Anterior cingulate cortex (tissue), 58 donors: ENCODE data around the gene MAML1.
"Not testable (repeated sequence)": the region's sequence is repeated elsewhere in the genome, so short reads cannot be mapped to it uniquely, and the experiment has no call there.

ENCODE experiments used
- DNase-seq, 58 donors: peaks; one replicate each; lab custom pipeline; 2025; lab: John Stamatoyannopoulos, UW

MAML1 gene

DNA sequence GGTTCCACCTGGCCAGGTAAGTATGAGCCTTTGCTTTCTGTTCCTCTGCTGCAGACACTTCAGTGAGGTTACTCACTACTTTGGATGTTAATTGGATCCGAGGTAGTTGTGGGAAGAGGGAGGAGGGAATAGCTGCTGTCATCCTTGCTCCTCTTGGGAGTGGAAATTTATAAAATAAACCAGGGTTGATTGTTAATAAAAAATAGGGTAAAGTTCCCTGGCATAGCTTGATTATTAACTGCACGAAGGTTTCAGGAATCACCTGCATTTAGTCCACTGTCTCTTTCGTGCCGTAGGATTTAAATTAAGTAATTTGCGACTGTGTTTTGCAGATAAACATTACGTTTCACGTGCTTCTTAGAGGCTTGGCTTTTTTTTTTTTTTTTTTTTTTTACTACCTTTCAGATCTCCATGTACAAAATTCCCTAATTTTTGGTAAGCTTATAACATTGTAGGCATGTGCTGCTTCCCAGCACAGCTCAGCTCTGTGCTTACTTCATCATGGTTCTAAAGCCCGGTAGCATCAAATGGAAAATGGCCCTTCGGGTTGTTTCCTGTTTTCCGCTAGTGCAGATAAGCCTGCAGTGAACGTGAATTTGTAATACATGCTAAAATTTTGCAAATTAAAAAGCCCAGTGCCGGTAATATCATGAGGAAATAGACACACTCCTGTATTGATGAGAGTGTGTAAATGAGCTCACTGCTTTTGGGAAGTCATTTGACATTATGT lies 34.3 kb downstream of the MAML1 start:
- DNase-seq, result no peak

DNA sequence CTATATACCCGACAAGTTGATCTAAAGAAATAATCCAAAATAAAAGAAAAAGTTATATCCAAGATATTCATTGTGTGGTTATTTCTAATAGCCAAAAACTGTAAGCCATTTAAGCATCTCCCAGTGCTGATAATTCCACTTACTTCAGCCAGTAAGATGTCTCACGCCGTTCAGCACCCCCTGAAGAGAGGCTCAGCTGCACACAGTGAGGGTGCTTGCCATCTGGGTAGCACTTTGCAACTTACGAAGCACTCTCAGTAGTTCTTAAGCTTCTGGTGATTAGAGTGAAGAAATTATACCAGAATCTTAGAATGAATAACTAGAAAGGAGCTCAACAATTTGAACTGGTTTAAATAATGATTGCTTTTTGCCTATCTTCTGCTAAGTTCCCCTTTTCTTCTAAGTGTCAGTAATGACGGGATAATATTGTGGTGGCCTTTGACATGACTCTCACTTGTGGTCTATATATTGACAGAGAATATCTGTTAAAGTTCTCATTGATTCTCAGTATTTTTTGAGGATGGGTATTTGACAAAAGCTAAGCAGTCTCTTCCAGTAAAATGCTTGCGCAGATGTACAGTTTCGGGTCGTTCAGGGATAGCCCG lies 35.0 kb downstream of the MAML1 start:
- no peak for DNase-seq

DNA sequence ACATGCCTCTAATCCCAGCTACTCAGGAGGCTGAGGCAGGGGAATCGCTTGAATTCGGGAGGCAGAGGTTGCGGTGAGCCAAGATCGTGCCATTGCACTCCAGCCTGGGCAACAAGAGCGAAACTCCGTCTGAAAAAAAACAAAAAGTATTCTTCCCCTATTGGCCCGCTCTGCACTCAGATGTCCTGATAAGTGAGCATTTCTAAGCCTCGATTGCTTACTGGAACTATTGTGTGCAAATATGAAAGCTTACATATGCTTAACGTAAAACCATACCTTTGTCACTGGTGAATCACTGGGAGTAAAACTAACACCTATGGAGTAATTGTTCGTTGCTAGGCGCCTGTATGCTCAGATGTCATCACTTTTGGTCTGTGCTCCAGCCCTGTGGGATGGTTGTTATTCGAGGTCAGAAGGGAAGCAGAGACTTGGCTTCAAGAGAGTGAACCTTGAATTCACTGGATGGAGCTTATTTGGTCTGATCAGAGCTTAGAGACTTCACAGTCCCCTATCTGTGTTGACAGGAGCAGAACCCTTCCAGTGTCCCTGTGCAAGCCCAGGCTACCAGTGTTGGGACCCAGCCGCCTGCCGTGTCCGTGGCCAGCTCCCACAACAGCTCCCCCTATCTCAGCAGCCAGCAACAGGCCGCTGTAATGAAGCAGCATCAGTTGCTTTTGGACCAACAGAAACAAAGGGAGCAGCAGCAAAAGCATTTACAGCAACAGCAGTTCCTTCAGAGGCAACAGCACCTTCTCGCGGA lies 35.9 kb downstream of the MAML1 start:
- DNase-seq, result no peak

DNA sequence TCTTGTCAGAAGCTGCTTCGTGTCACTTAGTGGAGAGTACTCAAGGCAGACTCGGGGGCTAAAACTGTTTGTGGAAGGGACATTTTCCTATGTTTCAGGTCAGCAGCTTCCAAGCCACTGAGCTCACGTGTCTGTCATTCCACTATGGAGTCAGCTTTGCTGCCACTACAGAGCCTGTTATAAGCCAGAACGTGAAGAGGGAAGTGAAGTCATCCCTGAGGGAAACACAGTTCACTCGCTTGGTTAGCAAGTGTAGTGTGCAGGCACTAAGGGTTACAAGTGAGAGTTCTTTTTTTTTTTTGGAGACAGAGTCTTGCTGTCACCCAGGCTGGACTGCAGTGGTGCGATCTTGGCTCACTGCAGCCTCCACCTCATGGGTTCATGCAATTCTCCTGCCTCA lies 36.6 kb downstream of the MAML1 start:
- no peak for DNase-seq

DNA sequence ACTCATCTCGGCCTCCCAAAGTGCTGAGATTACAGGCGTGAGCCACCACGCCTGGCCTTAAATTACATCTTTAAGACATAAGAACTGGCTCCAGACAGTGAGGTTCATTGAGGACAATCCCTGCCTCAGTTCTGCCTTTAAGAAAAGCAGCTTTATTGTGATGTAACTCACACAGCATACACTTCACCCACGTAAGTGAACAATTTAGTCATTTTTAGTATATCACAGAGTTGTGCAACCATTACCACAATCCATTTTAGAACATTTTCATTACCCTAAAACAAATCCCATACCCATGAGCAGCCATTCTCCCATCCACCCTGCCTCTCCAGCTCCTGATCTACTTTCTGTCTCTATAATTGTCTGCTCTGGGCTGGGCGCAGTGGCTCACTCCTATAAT lies 37.2 kb downstream of the MAML1 start:
- DNase-seq, result no peak

DNA sequence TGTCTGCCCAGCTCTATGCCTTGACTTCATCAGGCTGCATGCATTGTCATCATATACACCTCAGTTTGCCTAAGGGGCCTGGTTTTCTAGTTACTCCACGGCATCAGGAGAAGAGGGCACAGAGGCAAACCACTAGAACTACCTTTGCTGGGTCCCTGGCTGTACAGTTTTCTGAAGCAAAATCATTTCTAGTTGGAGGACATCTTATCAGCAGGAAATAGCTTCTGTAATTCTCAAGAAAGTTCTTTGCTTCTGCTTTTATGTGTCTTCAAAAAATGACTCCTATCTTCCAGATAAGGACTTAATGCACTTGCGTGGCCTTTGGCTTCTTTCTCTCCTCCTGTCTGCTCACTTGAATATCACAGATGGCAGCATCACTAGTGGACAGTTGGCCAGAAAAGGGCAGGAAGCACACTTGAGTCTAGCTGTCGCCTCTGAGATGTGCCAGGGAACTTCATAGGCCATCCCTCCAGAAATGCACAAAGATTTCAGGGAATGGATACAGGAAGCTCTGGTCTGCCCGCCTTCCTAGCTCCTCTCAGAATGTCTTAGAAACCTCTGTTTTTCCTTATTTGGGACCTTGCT lies 38.8 kb downstream of the MAML1 start:
- DNase-seq, result no peak

DNA sequence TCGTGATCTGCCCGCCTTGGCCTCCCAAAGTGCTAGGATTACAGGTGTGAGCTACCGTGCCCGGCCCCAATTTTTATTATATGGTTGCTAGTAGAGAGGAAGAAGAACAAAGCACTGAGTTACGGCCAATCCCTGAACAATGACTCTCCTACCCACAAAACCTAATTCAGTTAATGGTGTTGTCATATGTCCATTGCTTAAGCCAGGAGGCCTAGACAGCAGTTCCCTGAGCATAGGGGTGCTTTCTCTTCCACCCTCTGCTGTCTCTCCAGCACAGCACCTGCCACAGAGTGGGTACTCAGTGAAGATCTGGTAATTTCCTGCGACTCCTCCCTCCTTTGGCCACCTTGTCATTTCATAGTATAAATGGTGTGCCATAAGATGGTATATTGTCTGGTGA lies 39.7 kb downstream of the MAML1 start:
- no peak for DNase-seq

DNA sequence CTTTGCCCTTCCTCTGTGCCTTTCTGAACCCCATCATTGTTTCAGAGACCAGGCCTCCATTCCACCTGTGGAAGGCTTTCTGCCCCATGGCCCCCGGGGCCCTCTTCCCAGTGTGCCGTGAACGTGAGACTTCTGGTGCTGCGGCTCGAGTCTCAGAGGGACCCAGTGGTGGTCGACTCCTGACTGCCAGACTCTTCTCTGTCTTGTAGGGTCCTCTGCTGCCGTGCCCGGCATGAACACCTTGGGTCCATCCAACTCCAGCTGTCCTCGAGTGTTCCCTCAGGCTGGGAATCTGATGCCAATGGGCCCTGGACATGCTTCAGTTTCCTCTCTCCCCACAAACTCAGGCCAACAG lies 41.0 kb downstream of the MAML1 start:
- no peak for DNase-seq

DNA sequence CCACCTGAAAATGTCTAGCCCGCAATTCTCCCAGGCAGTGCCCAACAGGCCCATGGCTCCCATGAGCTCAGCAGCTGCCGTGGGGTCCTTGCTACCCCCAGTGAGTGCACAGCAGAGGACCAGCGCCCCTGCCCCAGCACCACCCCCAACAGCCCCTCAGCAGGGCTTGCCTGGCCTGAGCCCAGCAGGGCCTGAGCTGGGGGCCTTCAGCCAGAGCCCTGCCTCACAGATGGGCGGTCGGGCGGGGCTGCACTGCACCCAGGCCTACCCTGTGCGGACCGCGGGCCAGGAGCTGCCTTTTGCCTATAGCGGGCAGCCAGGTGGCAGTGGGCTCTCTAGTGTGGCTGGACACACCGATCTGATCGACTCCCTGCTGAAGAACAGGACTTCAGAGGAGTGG lies 41.8 kb downstream of the MAML1 start:
- DNase-seq, result no peak

DNA sequence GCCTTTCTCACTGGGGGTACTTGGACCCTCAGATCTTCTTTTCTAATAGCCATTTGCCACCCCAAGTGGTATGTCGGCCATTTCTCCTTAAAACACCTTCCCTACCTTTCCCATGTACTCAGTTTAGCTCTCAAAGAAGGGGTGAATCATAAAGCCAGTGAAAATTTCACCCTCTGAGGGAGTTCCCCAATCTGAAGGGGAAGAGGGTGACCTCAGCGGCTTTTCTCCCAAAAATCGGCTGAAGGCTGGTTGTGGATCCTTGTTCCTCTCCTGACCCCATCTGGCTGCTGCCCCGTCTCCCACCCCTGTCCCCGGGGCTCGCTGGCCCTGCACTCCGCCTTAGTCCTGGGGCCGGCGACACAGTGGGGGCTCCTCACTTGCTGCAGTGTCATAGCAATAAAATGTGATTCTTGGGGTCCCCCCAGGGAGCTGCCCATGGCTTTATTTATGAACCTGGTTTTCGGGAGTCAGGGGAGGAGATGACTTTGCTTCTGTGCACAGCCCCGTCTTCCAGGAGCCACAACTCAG lies 43.9 kb downstream of the MAML1 start:
- DNase-seq, result no peak

DNA sequence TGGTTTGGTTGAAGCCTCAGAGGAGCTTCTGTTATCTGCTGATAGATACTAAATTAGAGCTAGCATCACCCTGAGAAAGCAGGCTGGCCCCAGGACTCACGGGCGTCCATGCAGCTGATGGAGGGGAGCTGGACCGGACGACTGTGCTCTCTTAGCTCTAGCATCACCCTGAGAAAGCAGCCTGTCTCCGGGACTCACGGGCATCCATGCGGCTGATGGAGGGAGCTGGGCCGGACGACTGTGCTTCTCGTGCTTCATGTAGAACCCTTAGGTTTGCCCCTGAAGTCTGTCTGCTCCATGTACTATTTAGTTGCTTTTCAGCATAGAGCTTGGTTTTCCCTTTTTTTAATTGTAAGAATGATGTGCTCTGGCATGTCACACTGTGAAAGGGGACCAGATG lies 44.8 kb downstream of the MAML1 start:
- DNase-seq, result no peak

DNA sequence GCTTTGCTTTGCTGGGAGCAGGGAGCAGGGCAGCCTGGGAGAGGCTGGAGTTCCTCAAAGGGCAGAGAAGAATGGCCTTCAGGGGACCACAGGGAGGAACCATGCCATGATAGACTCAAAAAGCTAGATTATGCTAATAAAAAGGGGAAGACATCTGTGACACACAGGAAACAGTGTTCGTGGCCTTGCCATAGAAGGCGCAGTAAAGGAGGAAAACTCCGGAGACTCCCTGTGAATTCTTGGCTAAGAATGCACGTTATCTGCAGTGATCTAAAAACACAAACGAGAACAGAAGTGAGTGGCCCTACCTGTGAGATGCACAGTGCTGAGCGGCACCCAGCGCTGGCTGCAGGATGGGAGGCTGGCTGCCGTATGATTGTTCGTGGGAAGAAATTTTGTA lies 45.3 kb downstream of the MAML1 start:
- no peak for DNase-seq

DNA sequence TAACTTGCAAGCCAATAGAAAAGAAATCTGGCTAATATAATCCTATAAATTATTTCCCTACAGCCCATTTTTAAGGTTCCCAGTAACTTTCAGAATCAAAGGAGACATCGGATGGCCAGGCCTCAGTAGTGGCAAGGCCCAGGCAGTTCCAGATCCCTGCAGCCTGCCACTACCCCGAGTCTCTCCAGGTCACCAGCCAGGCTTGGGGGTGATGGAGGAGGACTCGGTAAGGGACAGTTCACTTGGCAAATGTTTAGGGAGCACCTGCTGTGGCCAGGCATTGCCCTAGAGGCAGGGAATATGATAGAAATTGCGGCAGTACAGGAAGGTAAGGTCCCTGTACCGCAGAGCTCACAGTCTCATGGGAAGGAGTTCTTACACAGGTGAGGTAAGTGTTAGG lies 46.0 kb downstream of the MAML1 start:
- DNase-seq, result no peak

DNA sequence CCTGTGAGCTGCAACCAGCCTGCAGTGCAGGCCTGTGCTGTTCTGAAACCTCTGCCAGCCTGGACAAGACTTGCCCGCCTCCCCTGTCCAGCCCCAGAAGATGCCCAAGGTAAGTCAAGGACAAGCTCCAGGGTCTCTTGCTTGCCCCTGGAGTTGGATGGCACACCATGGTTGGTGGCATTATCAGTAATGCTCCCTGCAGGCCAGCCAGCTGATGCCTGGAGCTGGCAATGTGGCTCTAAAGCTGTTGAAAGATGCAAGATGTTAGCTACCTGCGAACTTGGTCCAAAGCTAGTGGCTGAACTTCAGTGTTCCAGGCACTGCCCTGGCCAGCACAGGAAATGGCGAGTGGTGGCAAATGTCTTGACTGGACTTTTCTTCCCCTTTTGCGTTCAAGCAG lies 47.2 kb downstream of the MAML1 start:
- DNase-seq, result no peak

DNA sequence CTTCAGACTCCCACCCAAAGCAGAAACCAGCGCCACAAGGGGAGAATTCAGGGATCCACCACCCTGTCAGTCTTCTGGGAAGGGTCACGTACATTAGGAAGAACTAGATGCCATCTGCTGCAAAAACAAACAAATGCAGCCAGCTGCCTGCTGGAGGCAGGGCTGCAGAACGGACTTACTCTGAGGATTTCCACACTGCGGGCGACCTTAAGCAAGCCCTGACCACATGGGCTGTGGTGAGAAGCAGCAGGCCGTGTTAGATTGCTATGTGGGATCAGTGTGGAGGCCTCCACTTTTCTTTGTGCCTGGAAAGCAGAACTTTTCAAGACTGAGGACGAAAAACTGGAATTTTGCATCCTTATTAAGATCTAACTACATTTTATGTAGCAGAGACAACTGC lies 47.7 kb downstream of the MAML1 start:
- DNase-seq, result no peak

DNA sequence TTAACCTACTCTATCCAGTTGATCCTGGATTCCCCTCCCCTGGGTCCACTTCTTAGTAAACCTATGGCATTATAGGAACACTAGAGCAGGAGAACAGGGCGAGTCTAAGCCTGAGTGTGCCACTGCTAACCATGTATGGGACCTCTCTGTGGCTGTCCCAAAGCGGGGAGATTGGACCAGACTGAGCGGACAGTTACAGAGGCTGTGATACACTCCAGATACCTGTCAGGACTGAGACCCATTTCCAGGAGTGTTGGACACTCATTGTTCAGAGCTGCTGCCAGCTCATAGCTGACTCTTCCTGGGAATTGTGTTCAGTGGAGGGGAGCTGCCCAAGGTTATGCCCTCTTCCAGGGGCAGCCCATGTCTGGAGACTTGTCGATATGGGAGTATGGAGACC lies 49.2 kb downstream of the MAML1 start:
- no peak for DNase-seq

DNA sequence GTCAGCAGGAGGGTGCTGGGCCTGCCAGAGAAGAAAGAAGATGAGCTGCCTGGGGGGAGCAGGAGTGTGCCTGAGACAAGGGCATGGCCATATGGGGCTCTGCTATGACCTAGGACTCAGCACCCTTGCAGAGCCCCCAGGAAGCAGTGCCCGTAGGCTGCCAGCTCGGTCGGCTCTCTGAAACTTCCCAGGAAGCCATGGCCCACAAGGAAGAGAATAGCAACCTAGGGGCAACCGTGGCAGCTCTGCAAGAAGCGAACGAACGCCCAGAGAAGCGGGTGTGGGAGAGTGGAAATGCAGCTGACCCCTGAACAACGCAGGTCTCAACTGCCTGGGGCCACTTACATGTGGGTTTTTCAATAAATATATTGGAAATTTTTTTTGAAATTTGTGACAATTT lies 50.5 kb downstream of the MAML1 start:
- DNase-seq, result no peak

DNA sequence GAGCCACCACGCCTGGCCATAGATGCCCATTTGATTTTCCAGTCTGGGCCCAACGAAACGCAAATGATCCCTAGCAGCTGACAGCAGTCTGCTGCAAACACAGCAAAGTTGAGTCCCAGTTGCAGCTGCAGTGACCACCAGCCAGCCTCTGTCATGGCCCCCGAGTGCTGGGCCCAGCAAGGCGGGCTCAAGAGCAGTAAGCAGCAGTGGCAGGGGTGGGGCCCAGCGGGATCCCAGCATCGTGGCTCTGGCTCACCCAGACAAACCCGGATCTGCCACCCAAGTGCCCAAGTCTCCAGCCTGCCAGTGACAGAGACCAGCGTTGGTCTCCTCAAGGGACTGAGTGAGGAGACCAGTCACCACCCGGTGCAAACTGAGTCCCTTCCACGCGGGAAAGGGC lies 54.2 kb downstream of the MAML1 start:
- DNase-seq, result no peak

DNA sequence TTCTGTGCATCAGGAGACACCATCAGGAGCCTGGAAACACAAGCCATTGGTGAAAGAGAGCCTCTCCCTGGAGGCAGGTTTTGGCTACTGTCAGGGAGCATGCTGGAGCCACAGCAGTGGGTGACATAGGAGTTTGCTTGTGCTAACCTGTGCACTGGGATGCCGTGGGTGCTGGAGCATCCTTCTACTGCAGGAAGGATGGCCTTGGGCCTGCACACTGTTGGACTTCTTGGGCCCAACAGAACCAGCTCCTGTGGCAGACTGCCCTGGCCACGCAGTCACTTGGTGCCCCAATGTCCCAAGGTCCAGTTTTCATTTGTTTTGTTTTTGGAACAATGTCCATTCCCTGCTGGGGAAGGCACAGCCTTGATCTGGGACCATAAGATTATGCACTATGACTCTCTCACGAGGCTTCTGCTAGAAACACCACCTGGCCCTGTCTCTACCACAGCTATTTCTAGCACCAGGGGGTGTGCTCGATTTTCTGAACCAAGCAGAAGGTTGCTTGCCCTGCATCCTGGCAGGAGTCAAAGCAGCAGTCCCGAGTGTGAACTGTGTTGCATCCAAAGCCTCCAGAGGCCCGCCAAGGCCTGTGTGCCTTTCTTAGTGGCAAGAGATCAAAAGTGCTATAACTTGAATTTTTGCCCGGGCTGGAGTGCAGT lies 55.7 kb downstream of the MAML1 start:
- no peak for DNase-seq

DNA sequence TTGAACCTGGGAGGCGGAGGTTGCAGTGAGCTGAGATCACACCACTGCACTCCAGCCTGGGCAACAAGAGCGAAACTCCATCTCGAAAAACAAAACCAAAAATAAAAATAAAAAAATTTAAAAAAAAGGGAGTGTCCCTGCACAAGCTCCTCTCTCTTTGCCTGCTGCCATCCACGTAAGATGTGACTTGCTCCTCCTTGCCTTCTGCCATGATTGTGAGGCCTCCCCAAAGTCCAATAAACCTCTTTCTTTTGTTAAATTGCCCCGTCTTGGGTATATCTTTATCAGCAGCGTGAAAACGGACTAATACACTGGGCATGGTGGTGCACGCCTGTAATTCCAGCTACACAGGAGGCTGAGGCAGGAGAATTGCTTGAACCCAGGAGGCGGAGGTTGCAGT lies 56.7 kb downstream of the MAML1 start:
- not testable (repeated sequence) for DNase-seq
